DMS53 treated with DMSO at 0.1 percent for 48 hours (cell line): ENCODE results near the gene DPF3.

Source experiments
- DNase-seq: peaks from one replicate; lab custom pipeline; 2025; ENCODE audit not compliant: unreplicated experiment; lab: John Stamatoyannopoulos, UW

DPF3 gene

DNA sequence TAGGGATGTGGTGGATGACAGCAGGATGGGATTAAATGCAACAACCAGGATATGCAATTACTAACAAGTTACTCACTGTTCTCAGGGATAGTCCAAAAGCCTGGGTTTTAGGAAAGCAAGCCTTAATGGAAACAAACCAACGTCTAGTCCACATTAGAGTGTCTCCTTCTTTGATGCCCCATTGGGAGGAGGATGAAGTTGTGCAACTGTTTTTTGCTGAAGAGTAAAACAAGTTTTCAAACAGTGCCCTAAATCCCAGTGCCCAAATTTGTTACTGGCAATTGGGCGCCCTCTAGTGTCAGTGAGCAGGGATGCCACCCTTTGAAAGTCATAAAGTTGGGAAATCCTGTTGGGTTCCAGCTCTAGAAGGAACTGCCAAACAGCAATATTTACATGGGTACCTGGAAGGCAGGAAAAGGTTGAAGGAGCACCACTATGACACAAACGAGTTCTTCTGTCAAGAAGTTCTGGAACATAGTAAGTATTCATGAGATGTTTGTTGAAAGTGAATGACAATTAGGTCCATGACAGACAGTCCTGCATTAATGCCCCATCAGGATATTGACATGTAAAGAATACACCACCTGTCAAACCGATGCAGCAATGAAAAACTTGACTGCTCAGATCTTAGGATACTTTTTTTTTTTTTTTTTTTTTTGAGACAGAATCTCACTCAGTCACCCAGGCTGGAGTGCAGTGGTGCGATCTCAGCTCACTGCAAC is 11.1 kb upstream of the DPF3 start:
- DNase-seq = peak; percentile 30

DNA sequence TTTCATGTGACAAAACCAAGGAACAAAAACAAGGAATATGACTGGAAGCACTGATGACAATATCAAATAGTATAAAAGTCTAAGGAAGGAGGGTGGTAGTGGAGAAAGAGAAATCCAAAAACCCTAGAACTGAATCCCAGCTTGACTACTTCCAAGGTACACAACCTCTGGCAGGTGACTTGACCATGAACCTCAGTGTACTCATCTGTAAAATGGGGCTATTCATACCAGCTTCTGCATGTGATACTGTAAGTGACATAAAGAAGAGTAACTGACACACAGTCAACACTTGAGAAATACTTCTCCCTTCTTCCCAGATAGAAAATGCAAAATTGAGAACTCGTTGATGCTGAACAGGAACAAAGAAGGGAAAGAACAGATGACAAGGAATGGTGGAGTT is 10.3 kb upstream of the DPF3 start:
- DNase-seq = no peak

- DNase-seq = no peak
Measured at GRCh38 chr14:72903716-72904115, 9.8 kb upstream of the DPF3 start.

GRCh38 chr14:72902801-72903530 is 9.1 kb upstream of the DPF3 start:
- no peak for DNase-seq

DNA sequence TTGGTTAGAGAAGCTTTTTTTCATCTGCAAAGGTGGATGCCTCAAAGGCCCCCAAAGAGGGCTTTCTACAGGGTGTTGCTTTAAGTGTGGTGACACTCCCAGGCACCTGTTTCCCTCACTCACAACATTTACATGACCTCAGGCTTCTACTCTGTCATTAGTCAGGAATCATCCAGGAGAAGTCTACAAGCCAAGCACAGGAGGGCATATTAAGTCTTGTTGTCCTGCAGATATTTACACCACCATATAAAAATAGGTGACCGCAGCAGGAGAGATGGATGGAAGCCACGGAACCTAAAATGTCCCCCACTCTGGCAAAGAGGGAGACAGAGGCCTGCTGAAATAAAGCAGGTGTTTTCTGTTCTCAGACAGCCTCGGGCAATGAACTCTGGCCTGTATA is 7.5 kb upstream of the DPF3 start:
- DNase-seq = no peak

GRCh38 chr14:72898448-72898847 is 4.5 kb upstream of the DPF3 start:
- no peak for DNase-seq

- no peak for DNase-seq
Measured at GRCh38 chr14:72894623-72895378, 900 bp upstream of the DPF3 start.

- no peak for DNase-seq
Measured at GRCh38 chr14:72894323-72894622, 372 bp upstream of the DPF3 start.

DNA sequence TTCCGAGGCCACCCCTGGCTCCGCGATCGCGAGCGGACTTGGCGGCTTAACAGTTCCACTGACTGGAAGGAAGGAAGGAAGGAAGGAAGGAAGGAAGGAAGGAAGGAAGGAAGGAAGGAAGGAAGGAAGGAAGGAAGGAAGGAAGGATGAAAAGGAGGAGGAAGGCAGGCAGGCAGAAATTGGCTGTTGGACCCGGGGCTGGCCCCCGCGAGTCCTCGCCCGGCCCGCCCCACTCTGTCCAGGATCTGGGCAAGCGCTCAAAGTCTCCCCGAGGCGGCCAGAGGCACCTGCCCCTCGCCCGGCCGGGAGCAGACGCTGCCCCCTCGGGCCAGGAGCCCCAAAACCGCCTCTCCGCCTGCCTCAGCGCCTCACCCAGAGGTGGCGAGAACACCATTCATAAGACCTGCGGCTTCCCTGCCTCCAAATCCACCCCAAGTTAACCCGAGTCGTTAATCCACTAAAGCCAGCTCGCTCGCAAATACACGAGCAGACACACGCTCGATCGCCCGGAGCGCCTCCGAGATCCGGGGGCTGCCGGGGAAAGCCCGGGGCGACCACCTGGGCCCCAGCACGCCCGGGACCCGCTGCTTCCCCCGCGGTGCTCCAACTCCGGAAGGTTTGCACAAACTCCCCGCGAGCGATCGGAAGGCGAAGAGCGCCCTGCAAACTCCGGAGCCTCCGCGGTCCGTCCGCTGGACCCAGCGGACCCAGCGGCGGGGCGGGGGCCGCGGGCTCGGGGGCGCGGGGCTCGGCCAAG is 844 bp downstream of the DPF3 start:
- DNase-seq = no peak

GRCh38 chr14:72892103-72892878 is 1.6 kb downstream of the DPF3 start:
- DNase-seq = no peak

GRCh38 chr14:72891666-72892102 is 2.2 kb downstream of the DPF3 start:
- DNase-seq = no peak

DNA sequence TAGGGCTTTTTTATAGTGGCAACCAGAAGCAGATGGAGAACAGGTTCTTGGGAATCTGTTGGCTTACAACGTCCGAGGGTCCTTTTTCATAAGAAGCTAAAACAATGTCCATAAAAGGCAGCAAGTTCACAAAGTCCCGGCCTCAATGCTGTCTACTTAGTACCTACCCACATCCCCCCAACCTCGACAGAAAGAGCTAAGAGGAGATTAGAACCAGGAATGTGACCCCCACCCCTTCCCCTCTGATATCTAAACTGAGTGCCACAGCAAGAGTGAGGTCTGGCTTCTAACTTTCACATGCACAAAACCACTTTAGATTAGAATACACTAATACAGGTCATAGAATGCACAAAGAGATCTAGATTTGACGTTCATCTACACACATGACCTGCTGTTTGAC is 4.5 kb downstream of the DPF3 start:
- DNase-seq = no peak

DNA sequence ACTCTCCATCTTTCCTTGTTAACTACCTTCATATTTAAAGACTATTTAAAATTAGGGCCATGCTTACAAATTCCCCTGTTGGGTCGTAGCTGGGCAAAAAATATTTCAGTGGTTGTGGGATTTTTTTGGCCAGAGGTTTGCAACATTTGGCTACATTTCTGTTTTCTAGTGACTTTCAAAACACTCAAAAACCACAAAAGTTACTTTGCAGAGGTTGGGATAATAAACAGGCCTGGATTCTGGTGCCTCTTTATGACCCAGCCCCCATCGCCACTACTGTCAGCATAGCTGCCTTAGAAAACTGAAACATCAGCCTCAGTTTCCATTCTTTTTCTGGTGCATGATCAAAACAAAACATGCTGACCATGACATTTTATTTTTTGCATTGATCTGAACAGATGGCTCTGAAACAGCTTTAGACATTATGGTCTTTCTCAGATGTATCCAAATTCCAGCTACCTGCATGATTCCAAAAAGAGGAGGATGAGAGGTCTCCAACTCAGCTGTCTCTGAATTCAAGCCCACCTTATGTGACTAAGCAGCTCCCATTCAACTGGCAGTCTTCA is 5.2 kb downstream of the DPF3 start:
- no peak for DNase-seq

- DNase-seq = no peak
Measured at GRCh38 chr14:72888192-72888591, 5.7 kb downstream of the DPF3 start.

DNA sequence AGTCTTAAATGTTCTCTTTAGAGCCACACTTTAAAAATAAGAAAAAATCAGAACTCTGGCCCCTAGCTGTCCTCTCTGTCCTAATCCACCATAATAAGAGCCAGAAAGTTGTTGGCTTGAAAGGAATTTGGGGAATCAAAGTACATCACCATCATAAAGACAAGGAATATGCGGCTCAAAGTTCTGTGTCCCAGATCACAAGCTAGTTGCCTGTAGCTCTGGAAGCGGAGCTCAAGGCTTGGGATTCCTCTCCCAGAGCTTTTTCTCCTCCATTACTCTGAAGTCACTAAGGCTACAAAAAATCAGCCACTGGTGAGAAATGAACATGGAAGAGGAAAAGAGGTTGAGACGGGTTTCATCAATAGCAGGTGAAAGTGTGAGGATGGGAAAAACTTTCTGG is 6.4 kb downstream of the DPF3 start:
- no peak for DNase-seq

DNA sequence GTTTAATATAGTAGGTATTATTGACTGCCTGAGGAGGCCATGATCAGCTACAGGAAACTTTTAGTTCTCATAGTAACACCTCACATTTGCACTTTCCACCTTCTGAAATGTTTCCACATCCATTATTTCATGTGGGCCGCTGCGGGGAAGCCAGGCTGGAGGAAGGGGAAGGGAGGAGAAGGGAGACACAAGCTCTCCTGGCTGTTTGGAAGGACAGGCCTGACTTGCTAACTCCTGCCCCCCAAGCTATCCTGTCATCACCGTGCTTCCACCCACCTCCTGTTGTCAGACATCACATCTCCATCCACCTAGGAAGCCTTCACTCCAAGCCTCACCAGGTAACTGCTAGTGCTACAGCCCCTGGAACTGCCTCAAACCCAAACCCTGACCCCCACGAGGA is 9.5 kb downstream of the DPF3 start:
- no peak for DNase-seq

DNA sequence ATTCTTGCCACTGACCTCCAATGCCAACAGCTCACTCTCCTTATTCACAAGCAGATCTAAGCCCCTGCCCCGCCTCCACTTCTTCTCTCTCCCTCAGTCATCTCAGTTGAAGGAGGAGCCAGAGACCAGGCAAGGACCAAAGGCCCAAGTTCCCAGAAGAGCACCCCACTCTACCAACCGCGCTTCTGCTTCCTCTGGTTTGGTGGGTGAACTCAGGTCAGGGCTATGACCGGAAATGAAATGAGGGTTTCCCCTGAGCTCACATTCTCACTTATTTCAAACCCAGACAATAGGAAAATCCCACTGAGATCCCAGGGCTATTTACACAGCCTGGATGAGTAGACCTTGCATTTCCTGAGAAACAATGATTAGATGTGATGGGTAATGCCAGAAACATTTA is 9.9 kb downstream of the DPF3 start:
- DNase-seq = no peak

DNA sequence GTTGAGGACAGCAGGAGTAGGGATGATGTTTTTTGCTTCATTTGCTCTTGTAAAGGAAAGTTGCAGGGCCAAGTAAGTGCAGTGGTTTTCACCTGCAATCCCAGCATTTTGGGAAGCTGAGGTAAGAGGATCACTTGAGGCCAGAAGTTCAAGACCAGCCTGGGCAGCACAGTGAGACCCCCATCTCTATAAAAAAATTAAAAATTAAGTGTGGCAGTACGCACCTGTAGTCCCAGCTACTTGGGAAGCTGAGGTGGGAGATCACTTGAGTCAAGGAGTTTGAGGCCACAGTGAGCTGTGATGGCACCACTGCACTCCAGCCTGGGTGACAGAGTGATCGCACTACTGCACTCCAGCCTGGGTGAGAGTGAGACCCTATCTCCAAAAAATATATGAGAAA is 10.8 kb downstream of the DPF3 start:
- DNase-seq = no peak

DNA sequence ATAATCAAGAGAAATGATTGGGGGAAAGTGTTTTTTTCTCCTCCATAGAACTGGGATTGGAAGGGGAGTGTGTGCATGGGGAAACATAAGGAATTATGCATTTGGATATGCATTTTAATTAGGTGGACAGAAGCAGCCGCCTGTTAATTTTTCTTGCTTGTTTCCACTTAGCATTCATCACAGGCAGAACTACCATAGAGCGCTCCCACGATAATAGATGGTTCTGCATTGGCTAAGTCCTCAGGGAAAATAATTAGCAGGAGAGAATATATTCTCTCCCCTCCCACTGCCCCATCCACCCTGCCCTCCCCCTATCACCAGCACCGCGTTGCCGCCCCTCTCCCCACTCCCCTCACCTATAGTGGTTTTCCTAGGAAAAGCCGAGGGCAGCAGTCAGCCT is 11.4 kb downstream of the DPF3 start:
- no peak for DNase-seq

DNA sequence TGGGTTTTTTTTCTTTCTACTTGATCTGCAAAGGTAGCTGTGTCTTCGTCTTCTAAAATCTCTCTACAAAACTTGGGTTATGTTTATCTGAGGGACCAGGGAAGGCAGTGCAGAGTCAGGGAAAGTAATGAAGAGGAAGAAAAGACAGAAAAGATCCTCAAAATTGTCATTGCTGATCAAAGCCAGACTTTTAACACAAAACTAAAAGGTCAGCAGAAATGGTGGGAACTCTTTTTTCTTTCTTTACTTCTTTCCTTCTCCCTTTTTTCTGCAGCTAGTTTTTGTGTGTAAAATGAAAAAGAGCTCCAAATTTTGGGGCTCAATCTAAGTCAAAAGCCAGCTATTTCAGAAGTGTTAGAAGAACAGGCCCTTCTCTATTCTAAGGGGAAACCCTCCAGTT is 11.9 kb downstream of the DPF3 start:
- no peak for DNase-seq
